Measurements from ENCODE around the gene RPS3. TPM values are rescaled to one million over a fixed set of nuclear protein-coding genes. Genes with fewer than 3 reads are reported as not detected.

RPS3 gene
- total RNA-seq, 1 donor from 2014 or later, result 2,045 TPM

GRCh38 chr11:75450826-75451821 is 51.8 kb downstream of the RPS3 start:
- no peak for DNase-seq (ENCODE audit: low read depth)
- no peak overlapping the region for H3K4me3 ChIP-seq (ENCODE audit: low read depth, low read length)
- H3K27me3 ChIP-seq (ENCODE audit: control insufficient read depth, insufficient read depth, low read length), result peaks cover 3% of the 10 kb centered on the region
- peak; percentile 58 for TF ChIP-seq CTCF (IDR thresholded peaks at IDR 0.05; ENCODE audit: insufficient read depth, low read length, poor library complexity, severe bottlenecking)
- H3K36me3 ChIP-seq (ENCODE audit: control insufficient read depth, insufficient read depth, low read length), result no peaks in the 10 kb centered on the region

GRCh38 chr11:75453916-75454655 is 54.8 kb downstream of the RPS3 start:
- DNase-seq (ENCODE audit: low read depth), result no peak
- Histone ChIP-seq H3K4me3 (ENCODE audit: low read depth, low read length) (no peak overlapping the region), H3K36me3 (ENCODE audit: control insufficient read depth, insufficient read depth, low read length) (no peaks in the 10 kb centered on the region), H3K27me3 (ENCODE audit: control insufficient read depth, insufficient read depth, low read length) (peaks cover 3% of the 10 kb centered on the region)
- TF ChIP-seq CTCF (IDR thresholded peaks at IDR 0.05; ENCODE audit: insufficient read depth, low read length, poor library complexity, severe bottlenecking), result no peak

GRCh38 chr11:75454987-75455386 is 55.7 kb downstream of the RPS3 start:
- Histone ChIP-seq H3K36me3 (ENCODE audit: control insufficient read depth, insufficient read depth, low read length) (no peaks in the 10 kb centered on the region), H3K4me3 (ENCODE audit: low read depth, low read length) (no peak overlapping the region), H3K27me3 (ENCODE audit: control insufficient read depth, insufficient read depth, low read length) (peaks cover 3% of the 10 kb centered on the region)
- TF ChIP-seq CTCF (IDR thresholded peaks at IDR 0.05; ENCODE audit: insufficient read depth, low read length, poor library complexity, severe bottlenecking), result no peak
- no peak for DNase-seq (ENCODE audit: low read depth)

Other genes starting within 250 kb of the RPS3 start
- gene SLCO2B1, start 248.4 kb upstream of the RPS3 start, total RNA-seq, result 0.21 and 1.7 TPM in 2 replicates
- 0.04 TPM in 1 of 2 replicates, not detected in the other for gene TPBGL, start 158.7 kb upstream of the RPS3 start, total RNA-seq
- gene ARRB1, start 47.9 kb upstream of the RPS3 start, total RNA-seq, result 8.8 and 24.3 TPM in 2 replicates
- gene KLHL35, start 33.7 kb downstream of the RPS3 start, total RNA-seq, result 1.5 and 6.8 TPM in 2 replicates
- 10.3 and 12.7 TPM in 2 replicates for gene GDPD5, start 126.4 kb downstream of the RPS3 start, total RNA-seq
- 466 and 467 TPM in 2 replicates for gene SERPINH1, start 162.7 kb downstream of the RPS3 start, total RNA-seq